ENCODE measurements around the gene PLS1.

Gene PLS1

GRCh38 chr3:142638291-142638690 is 42.1 kb downstream of the PLS1 start:
- DNase-seq (ENCODE audit: low read depth, low spot score): no peak

GRCh38 chr3:142641504-142641903 is 45.3 kb downstream of the PLS1 start:
- DNase-seq (ENCODE audit: low read depth, low spot score): no peak

GRCh38 chr3:142642956-142643355 is 46.8 kb downstream of the PLS1 start:
- no peak for DNase-seq (ENCODE audit: low read depth, low spot score)

- DNase-seq (ENCODE audit: low read depth, low spot score): no peak
These were observed 48.3 kb downstream of the PLS1 start for GRCh38 chr3:142644502-142644901.

GRCh38 chr3:142645236-142645793 is 49.1 kb downstream of the PLS1 start:
- DNase-seq (ENCODE audit: low read depth, low spot score): no peak

GRCh38 chr3:142646020-142646785 is 50.0 kb downstream of the PLS1 start:
- no peak for DNase-seq (ENCODE audit: low read depth, low spot score)

- DNase-seq (ENCODE audit: low read depth, low spot score): no peak
These were observed 51.7 kb downstream of the PLS1 start for GRCh38 chr3:142647856-142648255.

GRCh38 chr3:142648950-142649349 is 52.8 kb downstream of the PLS1 start:
- DNase-seq (ENCODE audit: low read depth, low spot score): no peak

GRCh38 chr3:142650001-142650693 is 54.0 kb downstream of the PLS1 start:
- no peak for DNase-seq (ENCODE audit: low read depth, low spot score)

- no peak for DNase-seq (ENCODE audit: low read depth, low spot score)
These were observed 55.5 kb downstream of the PLS1 start for GRCh38 chr3:142651711-142652110.

GRCh38 chr3:142652826-142653292 is 56.7 kb downstream of the PLS1 start:
- DNase-seq (ENCODE audit: low read depth, low spot score): no peak

- no peak for DNase-seq (ENCODE audit: low read depth, low spot score)
These were observed 60.4 kb downstream of the PLS1 start for GRCh38 chr3:142656575-142656974.

- DNase-seq (ENCODE audit: low read depth, low spot score): no peak
These were observed 60.8 kb downstream of the PLS1 start for GRCh38 chr3:142657033-142657432.

GRCh38 chr3:142660383-142660782 is 64.2 kb downstream of the PLS1 start:
- DNase-seq (ENCODE audit: low read depth, low spot score): no peak

GRCh38 chr3:142660893-142661292 is 64.7 kb downstream of the PLS1 start:
- DNase-seq (ENCODE audit: low read depth, low spot score): no peak

- DNase-seq (ENCODE audit: low read depth, low spot score): no peak
These were observed 67.7 kb downstream of the PLS1 start for GRCh38 chr3:142663865-142664264.

GRCh38 chr3:142664311-142664710 is 68.1 kb downstream of the PLS1 start:
- no peak for DNase-seq (ENCODE audit: low read depth, low spot score)

- DNase-seq (ENCODE audit: low read depth, low spot score): no peak
These were observed 68.6 kb downstream of the PLS1 start for GRCh38 chr3:142664819-142665218.

- DNase-seq (ENCODE audit: low read depth, low spot score): no peak
These were observed 73.9 kb downstream of the PLS1 start for GRCh38 chr3:142670120-142670519.

GRCh38 chr3:142676151-142676550 is 80.0 kb downstream of the PLS1 start:
- DNase-seq (ENCODE audit: low read depth, low spot score): no peak

- DNase-seq (ENCODE audit: low read depth, low spot score): no peak
These were observed 84.5 kb downstream of the PLS1 start for GRCh38 chr3:142680710-142681109.

GRCh38 chr3:142690613-142691012 is 94.4 kb downstream of the PLS1 start:
- DNase-seq (ENCODE audit: low read depth, low spot score): no peak

GRCh38 chr3:142691527-142691926 is 95.3 kb downstream of the PLS1 start:
- DNase-seq (ENCODE audit: low read depth, low spot score): no peak
